ENCODE measurements around the gene SLC44A4. TPM values are rescaled to one million over a fixed set of nuclear protein-coding genes. Genes with fewer than 3 reads are reported as not detected.

SLC44A4 gene
- total and polyA plus RNA-seq, 2 of the 8 experiments (the other 6 are each of a cell fraction or from before 2014, with no cell fraction given), result 4.8 to 7.0 TPM

GRCh38 chr6:31879143-31879542 lies 346 bp upstream of the SLC44A4 start:
- ChIA-PET POLR2A (ENCODE audit: partially characterized antibody) (interaction anchor here (0.6 to 2.8 kb wide), 8 partner anchors 9 to 157 kb away, joined by 3 to 11 read pairs (median 4); partner anchors contain the start of genes NEU1 and VARS1), CTCF (ENCODE audit: partially characterized antibody) (interaction anchor here (2.4 to 8.1 kb wide), 2 partner anchors 10 to 14 kb away, joined by 6 to 59 read pairs; no protein-coding TSS in a partner anchor)
- no peak overlapping the region for H2AK5ac ChIP-seq (ENCODE audit: low read depth, low read length)
- no peak overlapping the region for H2AFZ ChIP-seq (ENCODE audit: low read length)
- no peak overlapping the region for H2BK15ac ChIP-seq (ENCODE audit: low read length)
- peak overlapping the region; percentile 52 to 58; a peak in 2 of 4 replicates for H3K4me2 ChIP-seq (ENCODE audit: insufficient read depth in 1 of 2, low read depth in 2 of 2, low read length in 2 of 2)
- no peaks in the 10 kb centered on the region for H3K27me3 ChIP-seq (replicated peaks in 1 of 4; ENCODE audit: control insufficient read depth in 3 of 4, extremely low read depth in 1 of 4, insufficient read depth in 3 of 4, low read length in 3 of 4)
- H4K91ac ChIP-seq (replicated peaks; ENCODE audit: insufficient read length, low read length), result no peak overlapping the region
- no peak overlapping the region for H4K8ac ChIP-seq (ENCODE audit: extremely low read depth, insufficient read depth, low read length)
- peaks cover 2 to 13% of the 10 kb centered on the region in 2 experiments for H4K20me1 ChIP-seq (replicated peaks in 1 of 2; ENCODE audit: control insufficient read depth in 1 of 2, insufficient read depth in 2 of 2, low read length in 2 of 2)
- H3K4ac ChIP-seq (replicated peaks; ENCODE audit: insufficient read length, low read depth, low read length), result no peak overlapping the region
- FAIRE-seq, result no peak
- H3K18ac ChIP-seq (ENCODE audit: extremely low read depth, low read length), result no peak overlapping the region
- no peak overlapping the region for H3K27ac ChIP-seq (ENCODE audit: low read depth, low read length)
- no peak overlapping the region for H3K4me3 ChIP-seq (ENCODE audit: extremely low read depth in 1 of 4, insufficient read depth in 2 of 4, low read depth in 3 of 4, low read length in 4 of 4)
- no peak for TF ChIP-seq RBBP5 (IDR thresholded peaks at IDR 0.05; ENCODE audit: borderline replicate concordance, low read depth, low read length)
- no peak overlapping the region for H3K56ac ChIP-seq (replicated peaks; ENCODE audit: insufficient read length, low read depth, low read length)
- no peak overlapping the region for H2BK20ac ChIP-seq (ENCODE audit: low read length)
- H3K23me2 ChIP-seq (ENCODE audit: low read depth, low read length), result no peaks in the 10 kb centered on the region
- H3K9me3 ChIP-seq (ENCODE audit: insufficient read depth in 2 of 2, low read depth in 1 of 2, low read length in 1 of 2), result no peaks in the 10 kb centered on the region
- H3K36me3 ChIP-seq (ENCODE audit: control insufficient read depth in 2 of 4, insufficient read depth in 4 of 4, low read length in 3 of 4), result peaks cover 17 to 42% (median 37%) of the 10 kb centered on the region in 4 experiments
- H3K79me1 ChIP-seq (ENCODE audit: low read depth, low read length), result no peaks in the 10 kb centered on the region; the same call in 1 of the 2 replicates
- H3K14ac ChIP-seq (ENCODE audit: insufficient read length), result no peak overlapping the region
- H3K9ac ChIP-seq (replicated peaks in 1 of 4; ENCODE audit: extremely low read depth in 1 of 4, low read depth in 3 of 4, low read length in 3 of 4), result no peak overlapping the region
- no peak for DNase-seq (ENCODE audit: low read depth in 1 of 2, low spot score in 2 of 2)
- H3K4me1 ChIP-seq (replicated peaks in 1 of 4; ENCODE audit: control insufficient read depth in 3 of 4, insufficient read depth in 4 of 4, low read length in 3 of 4), result peaks cover 0 to 11% (median 0%) of the 10 kb centered on the region in 4 experiments; a peak in 1 of 7 replicates
- H2BK5ac ChIP-seq (ENCODE audit: low read depth, low read length), result no peak overlapping the region
- no peak overlapping the region for H3K23ac ChIP-seq (ENCODE audit: insufficient read length)
- H2BK12ac ChIP-seq (ENCODE audit: low read depth, low read length), result no peak overlapping the region
- no peaks in the 10 kb centered on the region for H3K79me2 ChIP-seq (ENCODE audit: control insufficient read depth in 1 of 2, insufficient read depth in 2 of 2, low read length in 2 of 2)
- 73% methylated on average over 13 of the region's 13 CpGs; no CpG with 5 or more reads in 1 of the 2 experiments for WGBS, 2 experiments (ENCODE audit: extremely low coverage in 1 of 2, insufficient coverage in 1 of 2, insufficient read length in 1 of 2, insufficient replicate concordance in 2 of 2, low coverage in 1 of 2, low lambda C conversion rate in 2 of 2, missing lambda C conversion rate in 1 of 2)
- no peak overlapping the region for H2BK120ac ChIP-seq (replicated peaks; ENCODE audit: low read depth, low read length)
- no peak overlapping the region for H4K5ac ChIP-seq (ENCODE audit: insufficient read length, low read depth, low read length)

All from H1 (cell line).